GM21360 (cell line): Measurements from ENCODE around the gene FYB1.

Source experiments
- ATAC-seq: cut with Tn5 transposase; IDR thresholded peaks from one replicate; pipeline ENCODE4 v1.9.1; 2021; ENCODE audit warnings: mild to moderate bottlenecking, moderate library complexity; ENCODE audit not compliant: unreplicated experiment

The FYB1 gene

GRCh38 chr5:39131210-39132127 lies 87.9 kb downstream of the FYB1 start:
- no peak for ATAC-seq

- ATAC-seq: no peak
Observed at GRCh38 chr5:39130716-39131115, 88.6 kb downstream of the FYB1 start.

- ATAC-seq: no peak
Observed at GRCh38 chr5:39121922-39122321, 97.4 kb downstream of the FYB1 start.

GRCh38 chr5:39121315-39121714 lies 98.0 kb downstream of the FYB1 start:
- ATAC-seq: no peak

GRCh38 chr5:39120052-39120420 lies 99.3 kb downstream of the FYB1 start:
- ATAC-seq: no peak

- ATAC-seq: no peak
Observed at GRCh38 chr5:39119404-39120051, 99.8 kb downstream of the FYB1 start.

- no peak for ATAC-seq
Observed at GRCh38 chr5:39118638-39119037, 100.7 kb downstream of the FYB1 start.

- no peak for ATAC-seq
Observed at GRCh38 chr5:39117401-39117800, 102.0 kb downstream of the FYB1 start.

- no peak for ATAC-seq
Observed at GRCh38 chr5:39116344-39117170, 102.8 kb downstream of the FYB1 start.

GRCh38 chr5:39115644-39116343 lies 103.6 kb downstream of the FYB1 start:
- no peak for ATAC-seq

GRCh38 chr5:39114155-39114554 lies 105.2 kb downstream of the FYB1 start:
- no peak for ATAC-seq

GRCh38 chr5:39113354-39113953 lies 105.9 kb downstream of the FYB1 start:
- ATAC-seq: no peak

GRCh38 chr5:39109606-39110005 lies 109.8 kb downstream of the FYB1 start:
- no peak for ATAC-seq

- no peak for ATAC-seq
Observed at GRCh38 chr5:39108987-39109386, 110.4 kb downstream of the FYB1 start.

- no peak for ATAC-seq
Observed at GRCh38 chr5:39107350-39107749, 112.0 kb downstream of the FYB1 start.

- ATAC-seq: no peak
Observed at GRCh38 chr5:39106322-39106721, 113.0 kb downstream of the FYB1 start.

- ATAC-seq: no peak
Observed at GRCh38 chr5:39104221-39104620, 115.1 kb downstream of the FYB1 start.

GRCh38 chr5:39102684-39103155 lies 116.6 kb downstream of the FYB1 start:
- ATAC-seq: no peak

- no peak for ATAC-seq
Observed at GRCh38 chr5:39100851-39101396, 118.4 kb downstream of the FYB1 start.

- ATAC-seq: no peak
Observed at GRCh38 chr5:39100301-39100850, 119.0 kb downstream of the FYB1 start.
